Loucy (cell line): ENCODE results near the gene BCL11A.

Experiments used
- H2AFZ ChIP-seq: fragments of 200-600 bp; sonication (generic); 2 replicates; pipeline ENCODE4 v1.6.0; 2016; ENCODE audit warnings: antibody characterized with exemption, mild to moderate bottlenecking, low read length, moderate library complexity
- H3F3A ChIP-seq: fragments of 200-600 bp; 2 replicates; pipeline ENCODE4 v1.6.0; 2016; ENCODE audit warnings: antibody characterized with exemption, low read depth, mild to moderate bottlenecking
- H3K27me3 ChIP-seq: fragments of 200-600 bp; sonication (generic); 2 replicates; pipeline ENCODE4 v1.6.1; 2014; ENCODE audit warnings: low read length, mild to moderate bottlenecking; ENCODE audit not compliant: insufficient read depth, poor library complexity, severe bottlenecking
- H3K36me3 ChIP-seq: fragments of 200-600 bp; sonication (generic); 2 replicates; pipeline ENCODE4 v1.6.1; 2016; ENCODE audit warnings: low read length; ENCODE audit not compliant: insufficient read depth
- H3K4me1 ChIP-seq: fragments of 200-600 bp; sonication (generic); 2 replicates; pipeline ENCODE4 v1.5.1; 2014; ENCODE audit warnings: low read length, mild to moderate bottlenecking; ENCODE audit not compliant: insufficient read depth, poor library complexity, severe bottlenecking
- H3K4me2 ChIP-seq: fragments of 200-600 bp; sonication (generic); 2 replicates; pipeline ENCODE4 v1.6.0; 2014; ENCODE audit warnings: antibody characterized with exemption, low read length, low read depth, mild to moderate bottlenecking; ENCODE audit not compliant: poor library complexity, severe bottlenecking
- H3K4me3 ChIP-seq: fragments of 200-600 bp; sonication (generic); 2 replicates; pipeline ENCODE4 v1.5.1; 2014; ENCODE audit warnings: low read length, mild to moderate bottlenecking, mixed read lengths; ENCODE audit not compliant: poor library complexity, severe bottlenecking
- H3K79me2 ChIP-seq: fragments of 200-600 bp; sonication (generic); 2 replicates; pipeline ENCODE4 v1.6.1; 2014; ENCODE audit warnings: low read length; ENCODE audit not compliant: insufficient read depth
- H3K9ac ChIP-seq: fragments of 200-600 bp; sonication (generic); 2 replicates; pipeline ENCODE4 v1.6.0; 2014; ENCODE audit warnings: mild to moderate bottlenecking, low read depth, low read length, moderate library complexity; ENCODE audit not compliant: poor library complexity, severe bottlenecking
- H3K9me2 ChIP-seq: fragments of 200-600 bp; sonication (generic); replicated peaks from 2 replicates; pipeline ENCODE4 v1.6.1; 2016; ENCODE audit warnings: low read depth, low read length, mixed read lengths
- H3K9me3 ChIP-seq: fragments of 200-600 bp; sonication (generic); 2 replicates; pipeline ENCODE4 v1.6.1; 2014; ENCODE audit warnings: mild to moderate bottlenecking, antibody characterized with exemption, low read length, low read depth; ENCODE audit not compliant: insufficient read depth
- H4K20me1 ChIP-seq: fragments of 200-600 bp; sonication (generic); 2 replicates; pipeline ENCODE4 v1.6.0; 2014; ENCODE audit warnings: antibody characterized with exemption, low read length, mild to moderate bottlenecking; ENCODE audit not compliant: insufficient read depth, poor library complexity, severe bottlenecking
- CTCF ChIP-seq: fragments of 200-600 bp; sonication (generic); conservative IDR thresholded peaks from 2 replicates; pipeline ENCODE4 v1.5.1; 2014; ENCODE audit warnings: mild to moderate bottlenecking, antibody characterized with exemption, low read length
- EZH2phosphoT487 ChIP-seq: fragments of 200-600 bp; IDR thresholded peaks from 2 replicates; pipeline ENCODE4 v1.6.1; 2018; ENCODE audit warnings: antibody characterized with exemption, mild to moderate bottlenecking, moderate library complexity, borderline replicate concordance

BCL11A gene

GRCh38 chr2:60488291-60488690 is 65.2 kb downstream of the BCL11A start:
- Histone ChIP-seq H3K9me2 (no peaks in the 10 kb centered on the region), H3K9me3 (no peaks in the 10 kb centered on the region), H3K36me3 (peaks cover 5% of the 10 kb centered on the region; the same call in 1 of the 2 replicates), H3K79me2 (no peaks in the 10 kb centered on the region), H3K4me1 (no peaks in the 10 kb centered on the region), H3K4me3 (no peak overlapping the region), H2AFZ (no peak overlapping the region), H3K9ac (no peak overlapping the region), H4K20me1 (peaks cover 3% of the 10 kb centered on the region), H3F3A (no peaks in the 10 kb centered on the region), H3K27me3 (no peaks in the 10 kb centered on the region), H3K4me2 (no peak overlapping the region)
- TF ChIP-seq CTCF (no peak), EZH2phosphoT487 (no peak)

GRCh38 chr2:60487174-60487573 is 66.3 kb downstream of the BCL11A start:
- H3K9ac ChIP-seq = no peak overlapping the region
- no peak overlapping the region for H3K4me3 ChIP-seq
- no peak overlapping the region for H2AFZ ChIP-seq
- H3K36me3 ChIP-seq = peaks cover 5% of the 10 kb centered on the region; the same call in 1 of the 2 replicates
- H3K27me3 ChIP-seq = no peaks in the 10 kb centered on the region
- TF ChIP-seq EZH2phosphoT487 (no peak), CTCF (no peak)
- no peaks in the 10 kb centered on the region for H3K9me3 ChIP-seq
- H3K79me2 ChIP-seq = no peaks in the 10 kb centered on the region
- no peak overlapping the region for H3K4me2 ChIP-seq
- H3K9me2 ChIP-seq = no peaks in the 10 kb centered on the region
- H3F3A ChIP-seq = no peaks in the 10 kb centered on the region
- peaks cover 3% of the 10 kb centered on the region for H4K20me1 ChIP-seq
- H3K4me1 ChIP-seq = no peaks in the 10 kb centered on the region

DNA sequence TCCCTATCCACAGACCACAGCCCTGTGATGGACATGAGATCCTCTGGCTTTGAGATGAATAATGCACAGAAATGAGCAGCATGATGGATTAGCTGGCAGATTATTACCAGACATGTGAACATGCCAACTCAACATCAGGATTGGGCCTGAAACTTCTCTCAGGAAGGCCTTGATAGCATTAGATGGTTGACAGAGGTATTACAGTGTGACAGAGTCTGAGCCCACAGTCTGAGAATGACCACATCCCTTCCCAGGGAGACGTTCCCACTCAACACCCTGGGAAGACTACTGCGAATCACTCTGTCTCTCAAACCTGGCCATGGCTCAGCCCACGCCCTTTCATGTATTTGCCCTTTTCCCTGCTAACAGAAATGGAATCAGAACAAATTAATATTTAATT is 66.9 kb downstream of the BCL11A start:
- Histone ChIP-seq H3K9ac (no peak overlapping the region), H3K4me2 (no peak overlapping the region), H3F3A (no peaks in the 10 kb centered on the region), H3K4me3 (no peak overlapping the region), H3K9me2 (no peaks in the 10 kb centered on the region), H4K20me1 (peaks cover 3% of the 10 kb centered on the region), H3K27me3 (no peaks in the 10 kb centered on the region), H3K36me3 (peaks cover 5% of the 10 kb centered on the region; the same call in 1 of the 2 replicates), H3K9me3 (no peaks in the 10 kb centered on the region), H3K4me1 (no peaks in the 10 kb centered on the region), H2AFZ (no peak overlapping the region), H3K79me2 (no peaks in the 10 kb centered on the region; the same call in 1 of the 2 replicates)
- TF ChIP-seq EZH2phosphoT487 = no peak
- TF ChIP-seq CTCF = no peak
